Measurements from ENCODE around the gene ITCH. TPM values are rescaled to one million over a fixed set of nuclear protein-coding genes. Genes with fewer than 3 reads are reported as not detected.
"Not testable (repeated sequence)": the region's sequence is repeated elsewhere in the genome, so short reads cannot be mapped to it uniquely, and the experiment has no call there.

Gene ITCH
- total RNA-seq, 1 experiment from 2014 or later, result 63.9 TPM

GRCh38 chr20:34355427-34355826 lies 7.6 kb upstream of the ITCH start:
- POLR2A ChIA-PET, result no interaction called here
- intact Hi-C loops (cut with micrococcal nuclease; ENCODE audit: unreplicated experiment), result no loop called here
- Histone ChIP-seq H3K4me1 (ENCODE audit: control insufficient read depth, insufficient read depth, low read length) (no peaks in the 10 kb centered on the region), H3K27ac (ENCODE audit: low read length) (no peak overlapping the region), H3K27me3 (ENCODE audit: control insufficient read depth, insufficient read depth, low read length) (no peaks in the 10 kb centered on the region), H3K4me3 (ENCODE audit: low read depth in 2 of 2, low read length in 2 of 2) (no peak overlapping the region), H3K9me3 (ENCODE audit: control insufficient read depth, insufficient read depth, low read depth, low read length) (no peaks in the 10 kb centered on the region), H3K36me3 (ENCODE audit: control insufficient read depth, insufficient read depth, low read length) (no peaks in the 10 kb centered on the region)
- ATAC-seq (no peak), DNase-seq (ENCODE audit: low read depth, low spot score) (no peak)
- CTCF ChIA-PET, result no interaction called here
- in situ Hi-C loops (cut with HindIII; ENCODE audit: low pct_unique_long_range_greater_than_20kb, low sequenced_read_pairs), result no loop called here
- TF ChIP-seq POLR2AphosphoS5 (IDR thresholded peaks at IDR 0.05; ENCODE audit: low read depth, low read length), result no peak
- no peak for TF ChIP-seq REST (IDR thresholded peaks at IDR 0.05; ENCODE audit: insufficient read depth in 1 of 2, low read depth in 2 of 2, low read length in 1 of 2)
- TF ChIP-seq, protein P1, sequence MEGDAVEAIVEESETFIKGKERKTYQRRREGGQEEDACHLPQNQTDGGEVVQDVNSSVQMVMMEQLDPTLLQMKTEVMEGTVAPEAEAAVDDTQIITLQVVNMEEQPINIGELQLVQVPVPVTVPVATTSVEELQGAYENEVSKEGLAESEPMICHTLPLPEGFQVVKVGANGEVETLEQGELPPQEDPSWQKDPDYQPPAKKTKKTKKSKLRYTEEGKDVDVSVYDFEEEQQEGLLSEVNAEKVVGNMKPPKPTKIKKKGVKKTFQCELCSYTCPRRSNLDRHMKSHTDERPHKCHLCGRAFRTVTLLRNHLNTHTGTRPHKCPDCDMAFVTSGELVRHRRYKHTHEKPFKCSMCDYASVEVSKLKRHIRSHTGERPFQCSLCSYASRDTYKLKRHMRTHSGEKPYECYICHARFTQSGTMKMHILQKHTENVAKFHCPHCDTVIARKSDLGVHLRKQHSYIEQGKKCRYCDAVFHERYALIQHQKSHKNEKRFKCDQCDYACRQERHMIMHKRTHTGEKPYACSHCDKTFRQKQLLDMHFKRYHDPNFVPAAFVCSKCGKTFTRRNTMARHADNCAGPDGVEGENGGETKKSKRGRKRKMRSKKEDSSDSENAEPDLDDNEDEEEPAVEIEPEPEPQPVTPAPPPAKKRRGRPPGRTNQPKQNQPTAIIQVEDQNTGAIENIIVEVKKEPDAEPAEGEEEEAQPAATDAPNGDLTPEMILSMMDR (IDR thresholded peaks at IDR 0.05), result no peak
- TF ChIP-seq TCF7L2 (IDR thresholded peaks at IDR 0.05; ENCODE audit: low read depth, low read length), result no peak
- no peak for TF ChIP-seq SIN3A (IDR thresholded peaks at IDR 0.05; ENCODE audit: borderline replicate concordance, insufficient read depth, low read depth, low read length)
- no TSS peak for BruUV-seq (replicated peaks)

- BruUV-seq (replicated peaks); H3K4me1 ChIP-seq (ENCODE audit: control insufficient read depth, insufficient read depth, low read length); in situ Hi-C loops (cut with HindIII; ENCODE audit: low pct_unique_long_range_greater_than_20kb, low sequenced_read_pairs); H3K36me3 ChIP-seq (ENCODE audit: control insufficient read depth, insufficient read depth, low read length); H3K4me3 ChIP-seq (ENCODE audit: low read depth in 2 of 2, low read length in 2 of 2); ATAC-seq; CTCF ChIA-PET; H3K9me3 ChIP-seq (ENCODE audit: control insufficient read depth, insufficient read depth, low read depth, low read length); POLR2A ChIA-PET; intact Hi-C loops (cut with micrococcal nuclease; ENCODE audit: unreplicated experiment); H3K27me3 ChIP-seq (ENCODE audit: control insufficient read depth, insufficient read depth, low read length); DNase-seq (ENCODE audit: low read depth, low spot score); H3K27ac ChIP-seq (ENCODE audit: low read length): not testable (repeated sequence)
Measured at GRCh38 chr20:34359729-34360128, 3.3 kb upstream of the ITCH start.

DNA sequence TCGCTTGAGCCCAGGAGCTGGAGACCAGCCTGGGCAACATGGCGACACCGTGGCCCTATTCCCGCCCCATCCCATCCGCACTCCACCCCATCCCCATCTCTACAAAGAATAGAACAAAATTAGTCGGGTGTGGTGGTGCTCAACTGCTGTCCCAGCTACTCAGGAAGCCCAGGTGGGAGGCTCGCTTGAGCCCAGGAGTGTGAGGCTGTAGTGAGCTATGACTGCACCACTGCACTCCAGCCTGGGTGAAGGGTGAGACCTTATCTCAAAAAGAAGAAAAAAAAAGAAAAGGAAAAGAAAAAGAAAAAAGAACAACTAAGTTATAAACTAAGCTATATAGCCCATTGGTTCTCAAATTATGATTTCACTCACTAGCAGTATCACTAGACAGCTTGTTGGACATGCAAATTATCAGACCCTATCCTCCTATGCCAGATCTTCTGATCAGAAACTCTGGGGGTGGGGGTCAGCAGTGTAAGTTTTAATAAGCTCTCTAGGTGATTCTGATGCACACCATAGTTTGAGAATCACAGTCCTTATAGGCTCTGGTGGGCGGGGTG lies 491 bp upstream of the ITCH start:
- BruUV-seq (replicated peaks), result no TSS peak
- Histone ChIP-seq H3K36me3 (ENCODE audit: control insufficient read depth, insufficient read depth, low read length) (peaks cover 4% of the 10 kb centered on the region; the same call in 1 of the 2 replicates), H3K9me3 (ENCODE audit: control insufficient read depth, insufficient read depth, low read depth, low read length) (no peaks in the 10 kb centered on the region), H3K4me1 (ENCODE audit: control insufficient read depth, insufficient read depth, low read length) (peaks cover 19% of the 10 kb centered on the region), H3K27me3 (ENCODE audit: control insufficient read depth, insufficient read depth, low read length) (no peaks in the 10 kb centered on the region), H3K4me3 (ENCODE audit: low read depth in 2 of 2, low read length in 2 of 2) (peak overlapping the region; percentile 86 to 89), H3K27ac (ENCODE audit: low read length) (peak overlapping the region; percentile 87)
- DNase-seq (ENCODE audit: low read depth, low spot score) (no peak), ATAC-seq (no peak)
- intact Hi-C loops (cut with micrococcal nuclease; ENCODE audit: unreplicated experiment), result no loop called here
- no peak for TF ChIP-seq REST (IDR thresholded peaks at IDR 0.05; ENCODE audit: insufficient read depth in 1 of 2, low read depth in 2 of 2, low read length in 1 of 2)
- TF ChIP-seq, protein P1 (IDR thresholded peaks at IDR 0.05), result no peak
- TF ChIP-seq TCF7L2 (IDR thresholded peaks at IDR 0.05; ENCODE audit: low read depth, low read length), result no peak
- TF ChIP-seq SIN3A (IDR thresholded peaks at IDR 0.05; ENCODE audit: borderline replicate concordance, insufficient read depth, low read depth, low read length), result no peak
- no peak for TF ChIP-seq POLR2AphosphoS5 (IDR thresholded peaks at IDR 0.05; ENCODE audit: low read depth, low read length)
- POLR2A ChIA-PET, result interaction anchor here (0.6 to 0.7 kb wide), 5 partner anchors 9 to 1085 kb away, joined by 3 to 10 read pairs (median 3); no protein-coding TSS in a partner anchor
- in situ Hi-C loops (cut with HindIII; ENCODE audit: low pct_unique_long_range_greater_than_20kb, low sequenced_read_pairs), result no loop called here
- CTCF ChIA-PET, result interaction anchor here (0.6 to 2.2 kb wide), 3 partner anchors 26 to 52 kb away, joined by 3 to 13 read pairs (median 3); no protein-coding TSS in a partner anchor
